WTC11 (cell line): ENCODE data around the gene PCDHGC5.

ENCODE experiments used
- E2F5 ChIP-seq: sonication (generic); formaldehyde crosslinking; IDR thresholded peaks from 2 replicates; pipeline ENCODE4 v1.8.1; 2022; ENCODE audit warnings: mild to moderate bottlenecking, moderate library complexity, missing genetic modification reagents
- MAX ChIP-seq: sonication (generic); formaldehyde crosslinking; IDR thresholded peaks from 2 replicates; pipeline ENCODE4 v1.8.0; 2022; ENCODE audit warnings: mild to moderate bottlenecking, missing genetic modification reagents
- MLX ChIP-seq: sonication (generic); formaldehyde crosslinking; IDR thresholded peaks from 2 replicates; pipeline ENCODE4 v1.8.1; 2023; ENCODE audit warnings: mild to moderate bottlenecking, missing genetic modification reagents, moderate library complexity
- TEAD1 ChIP-seq: sonication (generic); formaldehyde crosslinking; IDR thresholded peaks from 2 replicates; pipeline ENCODE4 v1.8.0; 2022; ENCODE audit warnings: mild to moderate bottlenecking, missing genetic modification reagents
- ZBTB43 ChIP-seq: sonication (generic); formaldehyde crosslinking; IDR thresholded peaks from 2 replicates; pipeline ENCODE4 v1.8.1; 2023; ENCODE audit warnings: mild to moderate bottlenecking, missing genetic modification reagents
- TF ChIP-seq, protein P1 (sequence below): fragments of 200-600 bp; IDR thresholded peaks from 2 replicates; pipeline ENCODE4 v1.8.0; 2022; ENCODE audit warnings: antibody characterized with exemption
- TF ChIP-seq, protein P2 (sequence below): sonication (generic); formaldehyde crosslinking; IDR thresholded peaks from 2 replicates; pipeline ENCODE4 v1.8.1; 2023; ENCODE audit warnings: mild to moderate bottlenecking, missing genetic modification reagents, moderate library complexity

DNA sequence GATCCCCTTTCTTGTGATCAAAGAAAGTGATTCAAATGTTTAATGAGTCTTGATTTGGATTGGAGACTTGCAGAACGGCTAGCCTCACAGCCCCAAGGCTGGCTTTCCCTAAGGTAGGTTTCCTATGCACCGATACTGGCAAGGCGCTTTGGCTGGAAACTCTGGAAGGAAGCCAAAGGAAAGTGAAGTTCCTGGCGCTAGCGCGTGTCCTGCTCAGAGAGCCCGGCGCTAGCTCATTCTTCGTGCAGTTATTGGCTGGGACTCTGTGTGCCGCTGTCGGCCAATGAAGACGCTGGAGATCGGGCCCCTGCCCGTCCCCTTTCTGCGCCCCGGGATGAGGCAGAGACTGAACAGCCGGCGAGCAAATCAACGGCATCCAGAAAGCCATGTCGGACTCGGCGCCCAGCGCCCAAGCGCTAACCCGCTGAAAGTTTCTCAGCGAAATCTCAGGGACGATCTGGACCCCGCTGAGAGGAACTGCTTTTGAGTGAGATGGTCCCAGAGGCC, 13.2 kb upstream of the PCDHGC5 start, which contains the start of gene PCDHGC3:
- TF ChIP-seq, protein P1, sequence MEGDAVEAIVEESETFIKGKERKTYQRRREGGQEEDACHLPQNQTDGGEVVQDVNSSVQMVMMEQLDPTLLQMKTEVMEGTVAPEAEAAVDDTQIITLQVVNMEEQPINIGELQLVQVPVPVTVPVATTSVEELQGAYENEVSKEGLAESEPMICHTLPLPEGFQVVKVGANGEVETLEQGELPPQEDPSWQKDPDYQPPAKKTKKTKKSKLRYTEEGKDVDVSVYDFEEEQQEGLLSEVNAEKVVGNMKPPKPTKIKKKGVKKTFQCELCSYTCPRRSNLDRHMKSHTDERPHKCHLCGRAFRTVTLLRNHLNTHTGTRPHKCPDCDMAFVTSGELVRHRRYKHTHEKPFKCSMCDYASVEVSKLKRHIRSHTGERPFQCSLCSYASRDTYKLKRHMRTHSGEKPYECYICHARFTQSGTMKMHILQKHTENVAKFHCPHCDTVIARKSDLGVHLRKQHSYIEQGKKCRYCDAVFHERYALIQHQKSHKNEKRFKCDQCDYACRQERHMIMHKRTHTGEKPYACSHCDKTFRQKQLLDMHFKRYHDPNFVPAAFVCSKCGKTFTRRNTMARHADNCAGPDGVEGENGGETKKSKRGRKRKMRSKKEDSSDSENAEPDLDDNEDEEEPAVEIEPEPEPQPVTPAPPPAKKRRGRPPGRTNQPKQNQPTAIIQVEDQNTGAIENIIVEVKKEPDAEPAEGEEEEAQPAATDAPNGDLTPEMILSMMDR = no peak
- no peak; the same call in 1 of the 2 replicates for TF ChIP-seq E2F5 (CRISPR knock-in tag)
- TF ChIP-seq MLX (CRISPR knock-in tag) = no peak
- TF ChIP-seq, protein P2, sequence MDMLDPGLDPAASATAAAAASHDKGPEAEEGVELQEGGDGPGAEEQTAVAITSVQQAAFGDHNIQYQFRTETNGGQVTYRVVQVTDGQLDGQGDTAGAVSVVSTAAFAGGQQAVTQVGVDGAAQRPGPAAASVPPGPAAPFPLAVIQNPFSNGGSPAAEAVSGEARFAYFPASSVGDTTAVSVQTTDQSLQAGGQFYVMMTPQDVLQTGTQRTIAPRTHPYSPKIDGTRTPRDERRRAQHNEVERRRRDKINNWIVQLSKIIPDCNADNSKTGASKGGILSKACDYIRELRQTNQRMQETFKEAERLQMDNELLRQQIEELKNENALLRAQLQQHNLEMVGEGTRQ = no peak
- peak; percentile 78 for TF ChIP-seq MAX (CRISPR knock-in tag)
- TF ChIP-seq ZBTB43 = no peak
- TF ChIP-seq TEAD1 (CRISPR knock-in tag) = no peak
